Measurements from ENCODE around the gene ANKS4B.

The ANKS4B gene

DNA sequence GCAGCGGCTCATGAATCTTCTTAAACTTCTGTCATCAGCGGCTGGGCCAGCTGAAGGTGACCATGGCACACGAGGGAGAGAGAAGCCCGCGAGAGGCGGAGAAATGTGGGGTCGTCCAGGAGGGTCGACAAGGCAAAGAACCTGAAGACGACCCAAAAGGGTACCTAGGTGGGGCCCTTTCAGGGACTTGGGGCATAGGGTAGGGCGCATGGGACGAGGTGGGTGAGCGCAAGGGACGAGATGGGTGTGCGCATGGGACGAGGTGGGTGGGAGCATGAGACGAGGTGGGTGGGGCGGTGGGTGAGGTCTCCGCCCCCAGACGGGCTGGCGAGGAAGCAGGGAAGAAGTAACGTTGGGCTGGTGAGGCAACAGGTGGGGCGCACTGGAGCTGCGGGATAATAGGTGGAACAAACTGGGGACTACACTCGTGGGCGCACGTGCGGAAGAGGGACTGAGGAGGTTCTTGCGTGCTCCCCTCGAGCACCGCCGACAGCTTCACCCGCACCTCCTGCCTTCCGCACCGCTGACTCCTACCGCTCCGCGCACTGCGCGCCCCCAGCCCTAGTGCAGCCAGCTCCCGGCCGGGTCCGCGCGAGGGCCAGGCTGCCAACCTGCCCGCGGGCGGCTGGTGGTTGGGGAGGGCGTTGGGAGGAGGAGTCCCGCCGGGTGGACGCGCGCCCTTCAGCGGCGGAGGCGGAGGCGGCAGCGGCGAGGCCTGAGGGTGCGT, 67.8 kb downstream of the ANKS4B start:
- peak; percentile 58 to 61 for DNase-seq

GRCh38 chr16:21301895-21302291, 68.4 kb downstream of the ANKS4B start:
- DNase-seq: no peak

GRCh38 chr16:21302454-21302853, 69.0 kb downstream of the ANKS4B start:
- DNase-seq: no peak

DNA sequence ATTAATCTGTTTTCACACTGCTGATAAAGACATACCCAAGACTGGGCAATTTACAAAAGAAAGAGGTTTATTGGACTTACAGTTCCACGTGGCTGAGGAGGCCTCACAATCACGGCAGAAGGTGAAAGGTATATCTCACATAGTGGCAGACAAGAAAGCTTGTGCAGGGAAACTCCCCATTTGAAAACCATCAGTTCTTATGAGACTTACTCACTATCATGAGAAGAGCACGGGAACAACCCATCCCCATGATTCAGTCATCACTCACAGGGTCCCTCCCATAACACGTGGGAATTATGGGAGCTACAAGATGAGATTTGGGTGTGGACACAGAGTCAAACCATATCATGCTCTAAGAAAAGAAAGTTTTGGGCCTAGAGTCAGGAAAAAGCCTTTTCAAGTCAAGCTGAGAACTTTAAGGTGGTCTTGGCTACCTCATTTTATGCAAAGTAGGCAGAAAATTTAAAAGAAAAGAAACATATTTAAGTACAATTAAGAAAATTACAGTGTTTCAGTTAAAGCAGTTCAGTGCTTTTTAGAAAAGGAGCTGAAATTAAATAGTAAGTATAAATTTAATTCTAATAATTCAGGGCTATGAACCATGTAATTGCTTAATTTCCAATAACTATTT, 69.5 kb downstream of the ANKS4B start:
- no peak for DNase-seq
